Astrocyte (in vitro differentiated cells and primary cell): ENCODE data around the gene NCOA5. TPM values are rescaled to one million over a fixed set of nuclear protein-coding genes. Genes with fewer than 3 reads are reported as not detected.

Experiments used
- DNase-seq: peaks from one replicate; pipeline ENCODE4 v3.0.0-alpha.2; 2010; ENCODE audit warnings: low read depth
- FAIRE-seq: peaks from 2 replicates; lab custom pipeline; 2011; peaks lifted over from hg19 to GRCh38; lab: Jason Lieb, UNC
- H2AFZ ChIP-seq: 2 replicates; pipeline ENCODE4 v1.6.0; 2012; ENCODE audit warnings: low read depth, low read length, inconsistent platforms
- H3K27ac ChIP-seq: 2 replicates; pipeline ENCODE4 v1.5.1; 2011; ENCODE audit warnings: low read depth, low read length, inconsistent platforms
- H3K27me3 ChIP-seq: 2 replicates; pipeline ENCODE4 v1.6.0; 2011; ENCODE audit warnings: low read length, inconsistent platforms; ENCODE audit not compliant: insufficient read depth
- H3K36me3 ChIP-seq: 2 replicates; pipeline ENCODE4 v1.5.1; 2011; ENCODE audit warnings: low read length, inconsistent platforms; ENCODE audit not compliant: insufficient read depth
- H3K4me1 ChIP-seq: 2 replicates; pipeline ENCODE4 v1.5.1; 2011; ENCODE audit warnings: low read length, inconsistent platforms; ENCODE audit not compliant: insufficient read depth
- H3K4me2 ChIP-seq: 2 replicates; pipeline ENCODE4 v1.6.0; 2012; ENCODE audit warnings: low read length, inconsistent platforms
- H3K4me3 ChIP-seq: 2 replicates; pipeline ENCODE4 v1.5.1; 2011; ENCODE audit warnings: low read depth, mild to moderate bottlenecking, low read length, inconsistent platforms; ENCODE audit not compliant: insufficient read depth
- H3K79me2 ChIP-seq: 2 replicates; pipeline ENCODE4 v1.6.0; 2012; ENCODE audit warnings: mild to moderate bottlenecking, low read length, inconsistent platforms; ENCODE audit not compliant: insufficient read depth
- H3K9ac ChIP-seq: 2 replicates; pipeline ENCODE4 v1.6.0; 2012; ENCODE audit warnings: mild to moderate bottlenecking, low read length, inconsistent platforms
- H3K9me3 ChIP-seq: 2 replicates; pipeline ENCODE4 v1.5.1; 2012; ENCODE audit warnings: low read depth, mild to moderate bottlenecking, low read length, inconsistent platforms; ENCODE audit not compliant: insufficient read depth
- H4K20me1 ChIP-seq: 2 replicates; pipeline ENCODE4 v1.6.0; 2012; ENCODE audit warnings: low read length, inconsistent platforms; ENCODE audit not compliant: insufficient read depth
- H3K27ac Mint-ChIP-seq: one replicate; pipeline ENCODE4 v1.8.0; 2021; ENCODE audit warnings: mild to moderate bottlenecking, mixed read lengths; ENCODE audit not compliant: unreplicated experiment
- H3K27me3 Mint-ChIP-seq: one replicate; pipeline ENCODE4 v1.8.0; 2021; ENCODE audit warnings: low read depth, mixed read lengths; ENCODE audit not compliant: unreplicated experiment
- H3K36me3 Mint-ChIP-seq: one replicate; pipeline ENCODE4 v1.8.0; 2021; ENCODE audit warnings: low read depth, mixed read lengths; ENCODE audit not compliant: unreplicated experiment
- H3K4me1 Mint-ChIP-seq: one replicate; pipeline ENCODE4 v1.8.0; 2021; ENCODE audit warnings: low read depth, mixed read lengths; ENCODE audit not compliant: unreplicated experiment
- H3K4me3 Mint-ChIP-seq: one replicate; pipeline ENCODE4 v1.8.0; 2021; ENCODE audit warnings: mild to moderate bottlenecking, moderate library complexity, mixed read lengths; ENCODE audit not compliant: unreplicated experiment
- H3K9me3 Mint-ChIP-seq: one replicate; pipeline ENCODE4 v1.8.0; 2021; ENCODE audit warnings: mild to moderate bottlenecking, mixed read lengths; ENCODE audit not compliant: unreplicated experiment
- EZH2 ChIP-seq: IDR thresholded peaks from 2 replicates; pipeline ENCODE4 v1.6.1; 2012; ENCODE audit warnings: mild to moderate bottlenecking, low read length, inconsistent platforms; ENCODE audit not compliant: insufficient read depth
- total RNA-seq: library from RNA; stranded (reverse); gene quantifications from 2 replicates; pipeline ENCODE4 v1.2.1, GENCODE V29; 2021
- TF ChIP-seq, protein P1 (sequence below): IDR thresholded peaks from 2 replicates; pipeline ENCODE4 v1.5.1; 2011; ENCODE audit warnings: low read depth, mild to moderate bottlenecking, inconsistent platforms, low read length, moderate library complexity; ENCODE audit not compliant: insufficient read depth

The NCOA5 gene
- total RNA-seq, 1 donor from 2014 or later: 20.7 TPM

DNA sequence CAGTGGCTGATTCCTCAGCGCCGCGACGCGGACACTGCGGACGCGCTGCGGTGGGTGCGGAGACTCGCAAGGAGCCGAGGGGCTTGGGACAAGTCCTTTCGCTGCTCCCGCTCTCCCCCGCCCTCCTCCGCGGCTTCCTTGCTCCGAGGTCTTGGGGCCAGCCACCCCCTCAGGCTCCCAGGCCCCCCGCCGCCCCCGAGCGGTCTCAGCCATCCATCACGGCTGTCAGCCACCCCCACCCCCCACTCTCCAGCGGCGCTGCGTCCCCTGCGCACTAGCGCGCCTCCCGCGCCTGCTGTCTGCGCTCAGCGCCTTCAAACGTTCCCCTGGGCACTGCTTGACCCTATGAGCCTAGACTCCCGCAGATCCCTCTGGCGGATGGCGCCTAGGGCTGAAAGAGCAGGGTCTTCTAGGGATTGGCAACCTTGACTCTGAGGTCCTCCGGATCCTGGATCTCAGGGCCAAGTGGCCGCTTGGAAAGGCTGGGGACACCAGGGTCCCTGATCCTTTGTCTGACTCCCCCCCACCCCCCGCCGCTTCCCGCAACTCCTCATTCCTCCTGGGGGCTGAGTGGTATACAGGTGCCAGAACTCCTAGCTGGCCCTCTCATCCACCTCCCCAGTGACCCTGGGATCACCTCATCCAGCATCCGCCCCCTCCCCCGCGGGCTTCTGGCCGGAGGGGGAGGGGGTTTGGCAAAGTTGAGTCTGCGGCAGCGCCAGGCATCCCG is 59.3 kb downstream of the NCOA5 start:
- H3K36me3 ChIP-seq: no peaks in the 10 kb centered on the region
- H3K4me3 ChIP-seq: no peak overlapping the region
- peaks cover 83% of the 10 kb centered on the region for H3K27me3 Mint-ChIP-seq
- no peak overlapping the region for H3K4me2 ChIP-seq
- H3K79me2 ChIP-seq: no peaks in the 10 kb centered on the region
- no peak for FAIRE-seq
- H3K9ac ChIP-seq: no peak overlapping the region
- H3K9me3 ChIP-seq: no peaks in the 10 kb centered on the region
- H3K4me1 ChIP-seq: no peaks in the 10 kb centered on the region
- no peaks in the 10 kb centered on the region for H3K4me1 Mint-ChIP-seq
- H4K20me1 ChIP-seq: no peaks in the 10 kb centered on the region
- no peak for TF ChIP-seq EZH2
- TF ChIP-seq, protein P1, sequence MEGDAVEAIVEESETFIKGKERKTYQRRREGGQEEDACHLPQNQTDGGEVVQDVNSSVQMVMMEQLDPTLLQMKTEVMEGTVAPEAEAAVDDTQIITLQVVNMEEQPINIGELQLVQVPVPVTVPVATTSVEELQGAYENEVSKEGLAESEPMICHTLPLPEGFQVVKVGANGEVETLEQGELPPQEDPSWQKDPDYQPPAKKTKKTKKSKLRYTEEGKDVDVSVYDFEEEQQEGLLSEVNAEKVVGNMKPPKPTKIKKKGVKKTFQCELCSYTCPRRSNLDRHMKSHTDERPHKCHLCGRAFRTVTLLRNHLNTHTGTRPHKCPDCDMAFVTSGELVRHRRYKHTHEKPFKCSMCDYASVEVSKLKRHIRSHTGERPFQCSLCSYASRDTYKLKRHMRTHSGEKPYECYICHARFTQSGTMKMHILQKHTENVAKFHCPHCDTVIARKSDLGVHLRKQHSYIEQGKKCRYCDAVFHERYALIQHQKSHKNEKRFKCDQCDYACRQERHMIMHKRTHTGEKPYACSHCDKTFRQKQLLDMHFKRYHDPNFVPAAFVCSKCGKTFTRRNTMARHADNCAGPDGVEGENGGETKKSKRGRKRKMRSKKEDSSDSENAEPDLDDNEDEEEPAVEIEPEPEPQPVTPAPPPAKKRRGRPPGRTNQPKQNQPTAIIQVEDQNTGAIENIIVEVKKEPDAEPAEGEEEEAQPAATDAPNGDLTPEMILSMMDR: no peak
- peaks cover 4% of the 10 kb centered on the region for H3K36me3 Mint-ChIP-seq
- DNase-seq: no peak
- H3K27ac ChIP-seq: no peak overlapping the region
- no peak overlapping the region for H3K4me3 Mint-ChIP-seq
- H2AFZ ChIP-seq: no peak overlapping the region
- H3K27me3 ChIP-seq: peaks cover 56% of the 10 kb centered on the region
- H3K27ac Mint-ChIP-seq: no peak overlapping the region
- peaks cover 6% of the 10 kb centered on the region for H3K9me3 Mint-ChIP-seq

DNA sequence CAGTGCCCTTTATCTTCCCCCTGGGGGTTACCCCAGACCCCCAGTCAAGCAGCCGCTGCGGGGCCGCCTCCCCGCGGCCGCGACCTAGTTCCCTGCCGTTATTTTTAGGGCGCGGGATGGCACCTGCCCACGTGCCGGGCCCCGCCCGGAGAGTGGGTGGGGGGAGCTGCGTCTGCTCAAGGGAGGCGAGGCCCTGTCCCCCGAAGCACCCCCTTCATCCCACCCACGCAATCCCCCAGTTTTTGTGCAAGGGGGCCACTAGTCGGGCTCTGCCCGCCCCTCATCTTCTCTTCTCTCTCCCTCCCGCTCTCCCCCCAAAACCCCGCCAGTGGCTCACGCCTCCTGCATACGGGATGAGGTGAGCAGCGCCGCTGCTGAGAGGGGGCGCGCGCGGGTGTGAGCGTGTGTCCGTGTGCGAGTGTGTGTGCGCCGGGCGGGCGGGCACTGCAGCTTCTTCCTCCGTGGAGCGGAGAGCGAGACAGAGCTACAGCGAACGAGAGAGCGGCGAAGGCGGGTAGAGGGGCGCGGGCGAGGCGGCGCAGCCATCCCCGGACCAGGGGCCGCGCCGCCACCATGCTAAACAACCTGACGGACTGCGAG is 60.9 kb downstream of the NCOA5 start, which contains the start of gene SLC12A5:
SLC12A5 (plus strand) TSS at position 444 of the 600 bp plus-strand sequence; CDS start at position 574, 130 bp downstream.
- Mint-ChIP-seq H3K27ac (no peak within 1 kb of the TSS), H3K27me3 (peaks cover 83% of the 10 kb centered on the region), H3K4me3 (no peak within 1 kb of the TSS), H3K4me1 (no peaks in the 10 kb centered on the region), H3K36me3 (peaks cover 6% of the 10 kb centered on the region), H3K9me3 (peaks cover 5% of the 10 kb centered on the region)
- Histone ChIP-seq H3K27ac (no peak within 1 kb of the TSS), H3K79me2 (no peaks in the 10 kb centered on the region), H3K4me3 (no peak within 1 kb of the TSS), H3K27me3 (peaks cover 59% of the 10 kb centered on the region), H3K9ac (no peak within 1 kb of the TSS), H3K4me2 (no peak within 1 kb of the TSS), H3K4me1 (no peaks in the 10 kb centered on the region), H4K20me1 (no peaks in the 10 kb centered on the region), H2AFZ (no peak within 1 kb of the TSS), H3K36me3 (no peaks in the 10 kb centered on the region), H3K9me3 (no peaks in the 10 kb centered on the region)
- TF ChIP-seq, protein P1: no peak
- TF ChIP-seq EZH2: peak; percentile 15
- FAIRE-seq (no peak), DNase-seq (no peak)

DNA sequence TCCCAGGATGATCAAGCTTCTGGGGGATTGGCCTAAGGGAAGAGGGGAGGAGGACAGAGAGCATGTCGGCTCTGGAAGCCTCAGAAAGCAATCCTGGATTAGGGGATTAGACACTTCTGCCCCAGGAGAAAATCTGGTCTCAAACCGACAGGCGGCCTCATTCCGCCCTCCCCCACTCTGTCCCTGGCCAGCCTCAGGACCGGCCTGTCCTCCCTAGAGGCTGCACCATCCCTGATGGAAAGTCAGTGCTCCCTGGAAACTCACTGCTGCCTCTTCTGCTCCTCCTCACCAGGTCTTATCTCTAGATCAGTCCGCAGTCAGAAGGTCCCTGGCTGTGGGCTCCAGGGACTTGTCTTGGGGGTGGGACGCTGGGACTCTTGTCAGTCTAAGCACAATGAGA is 61.7 kb downstream of the NCOA5 start:
- no peak for FAIRE-seq
- H3K27me3 ChIP-seq: peaks cover 51% of the 10 kb centered on the region

More for the DNA sequence above, 61.7 kb downstream of the NCOA5 start:
- Histone ChIP-seq H3K9ac (no peak overlapping the region), H2AFZ (no peak overlapping the region), H3K27ac (no peak overlapping the region), H3K4me3 (no peak overlapping the region), H3K36me3 (no peaks in the 10 kb centered on the region), H4K20me1 (no peaks in the 10 kb centered on the region), H3K79me2 (no peaks in the 10 kb centered on the region), H3K4me1 (no peaks in the 10 kb centered on the region), H3K4me2 (no peak overlapping the region), H3K9me3 (no peaks in the 10 kb centered on the region)
- H3K27ac Mint-ChIP-seq: no peak overlapping the region
- no peak overlapping the region for H3K4me3 Mint-ChIP-seq
- DNase-seq: no peak
- H3K9me3 Mint-ChIP-seq: no peaks in the 10 kb centered on the region
- H3K27me3 Mint-ChIP-seq: peaks cover 83% of the 10 kb centered on the region
- TF ChIP-seq, protein P1: no peak
- no peak for TF ChIP-seq EZH2
- H3K36me3 Mint-ChIP-seq: peaks cover 6% of the 10 kb centered on the region
- H3K4me1 Mint-ChIP-seq: no peaks in the 10 kb centered on the region
